Thyroid gland (tissue), 4 donors: ENCODE results near the gene TMA7B.

Experiments
- POLR2A ChIP-seq, 2 donors: fragments of 450-650 bp; IDR thresholded peaks; one replicate each; pipeline ENCODE4 v1.6.1; 2017; ENCODE audit warnings: antibody characterized with exemption in 2 of 2, mild to moderate bottlenecking in 2 of 2, moderate library complexity in 1 of 2
- TF ChIP-seq, protein P1 (sequence below), 6 experiments: fragments of 200-600 bp in 3 of 6; fragments of 450-650 bp in 3 of 6; sonication (generic) in 3 of 6; IDR thresholded peaks; one replicate each; pipeline ENCODE4 v1.5.1; 2016 to 2019; ENCODE audit warnings: antibody characterized with exemption in 6 of 6, mild to moderate bottlenecking in 2 of 6, inconsistent platforms in 1 of 6, moderate library complexity in 1 of 6

DNA sequence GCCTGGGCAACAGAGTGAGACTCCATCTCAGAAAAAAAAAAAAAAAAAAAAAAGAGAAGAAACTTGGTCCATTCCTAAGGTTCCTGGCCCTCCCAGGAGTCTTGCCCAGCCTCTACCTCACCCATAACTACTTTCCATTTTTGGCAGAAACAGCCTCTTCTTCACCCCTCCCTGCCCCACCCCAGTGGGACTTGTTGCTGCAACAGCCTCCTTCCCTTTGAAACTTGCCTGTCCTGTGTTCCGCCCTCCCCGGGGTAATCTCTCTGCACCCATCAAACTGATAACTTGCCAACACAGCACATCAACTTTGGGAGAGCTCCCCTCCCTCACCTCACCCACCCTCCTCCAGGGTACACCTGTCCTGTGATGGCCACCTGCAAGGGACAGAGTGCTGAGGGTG lies 24.5 kb downstream of the TMA7B start:
- TF ChIP-seq, protein P1, sequence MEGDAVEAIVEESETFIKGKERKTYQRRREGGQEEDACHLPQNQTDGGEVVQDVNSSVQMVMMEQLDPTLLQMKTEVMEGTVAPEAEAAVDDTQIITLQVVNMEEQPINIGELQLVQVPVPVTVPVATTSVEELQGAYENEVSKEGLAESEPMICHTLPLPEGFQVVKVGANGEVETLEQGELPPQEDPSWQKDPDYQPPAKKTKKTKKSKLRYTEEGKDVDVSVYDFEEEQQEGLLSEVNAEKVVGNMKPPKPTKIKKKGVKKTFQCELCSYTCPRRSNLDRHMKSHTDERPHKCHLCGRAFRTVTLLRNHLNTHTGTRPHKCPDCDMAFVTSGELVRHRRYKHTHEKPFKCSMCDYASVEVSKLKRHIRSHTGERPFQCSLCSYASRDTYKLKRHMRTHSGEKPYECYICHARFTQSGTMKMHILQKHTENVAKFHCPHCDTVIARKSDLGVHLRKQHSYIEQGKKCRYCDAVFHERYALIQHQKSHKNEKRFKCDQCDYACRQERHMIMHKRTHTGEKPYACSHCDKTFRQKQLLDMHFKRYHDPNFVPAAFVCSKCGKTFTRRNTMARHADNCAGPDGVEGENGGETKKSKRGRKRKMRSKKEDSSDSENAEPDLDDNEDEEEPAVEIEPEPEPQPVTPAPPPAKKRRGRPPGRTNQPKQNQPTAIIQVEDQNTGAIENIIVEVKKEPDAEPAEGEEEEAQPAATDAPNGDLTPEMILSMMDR (IDR thresholded peaks at IDR 0.05) = no peak
- TF ChIP-seq POLR2A (IDR thresholded peaks at IDR 0.05) = no peak
